Measurements from ENCODE around the gene NME2.
A peak's percentile ranks its signal among the peaks of the same experiment; 100 is the strongest.
"Not testable (repeated sequence)": the region's sequence is repeated elsewhere in the genome, so short reads cannot be mapped to it uniquely, and the experiment has no call there.

NME2 gene

DNA sequence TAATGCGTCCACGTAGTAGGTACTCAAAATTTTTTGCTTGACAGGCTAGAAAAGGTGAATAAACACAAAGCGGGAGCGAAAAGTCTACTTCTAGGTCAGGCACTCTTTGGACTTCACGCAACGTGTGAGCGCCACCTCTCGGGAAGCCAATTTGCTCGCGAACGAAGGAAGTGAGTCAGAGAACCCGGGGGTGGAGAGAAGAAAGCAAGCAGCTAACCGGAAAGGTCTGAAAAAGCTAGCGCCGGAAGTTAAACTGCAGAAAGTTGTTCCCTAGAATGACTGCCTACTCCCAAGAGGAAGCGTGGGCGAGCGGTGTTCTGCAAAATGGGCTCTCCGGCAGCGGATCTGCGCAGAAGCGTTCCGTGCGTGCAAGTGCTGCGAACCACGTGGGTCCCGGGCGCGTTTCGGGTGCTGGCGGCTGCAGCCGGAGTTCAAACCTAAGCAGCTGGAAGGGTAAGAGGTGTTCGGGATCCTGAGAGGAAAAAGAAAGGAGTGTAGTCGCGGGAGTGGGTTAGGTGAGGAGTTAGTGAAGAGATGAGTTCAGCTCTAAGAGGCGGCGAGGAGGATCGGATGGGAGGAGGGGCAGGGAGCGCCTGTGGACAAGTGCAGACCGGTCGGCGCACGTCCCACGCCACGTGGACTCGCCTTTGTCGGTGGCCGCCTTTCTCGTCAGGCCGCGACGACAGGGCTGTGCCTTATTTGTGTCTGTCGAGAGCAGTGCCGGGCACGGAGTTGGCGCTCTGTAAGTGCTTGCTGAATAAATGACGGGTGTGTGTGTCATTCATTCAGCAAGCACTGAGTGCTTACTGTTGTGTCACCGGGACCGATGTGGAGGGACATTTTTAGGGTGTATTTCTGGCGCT lies 12.8 kb upstream of the NME2 start, which contains the start of gene NME1:
NME1 (plus strand) TSS at position 350 of the 863 bp plus-strand sequence. CDS start 2,096 bp downstream, outside the sequence.
- DNase-seq: peak; percentile 94

- no peak for DNase-seq
These were observed 12.0 kb upstream of the NME2 start for GRCh38 chr17:51154176-51154575.

GRCh38 chr17:51155416-51155815 lies 10.8 kb upstream of the NME2 start:
- no peak for DNase-seq

DNA sequence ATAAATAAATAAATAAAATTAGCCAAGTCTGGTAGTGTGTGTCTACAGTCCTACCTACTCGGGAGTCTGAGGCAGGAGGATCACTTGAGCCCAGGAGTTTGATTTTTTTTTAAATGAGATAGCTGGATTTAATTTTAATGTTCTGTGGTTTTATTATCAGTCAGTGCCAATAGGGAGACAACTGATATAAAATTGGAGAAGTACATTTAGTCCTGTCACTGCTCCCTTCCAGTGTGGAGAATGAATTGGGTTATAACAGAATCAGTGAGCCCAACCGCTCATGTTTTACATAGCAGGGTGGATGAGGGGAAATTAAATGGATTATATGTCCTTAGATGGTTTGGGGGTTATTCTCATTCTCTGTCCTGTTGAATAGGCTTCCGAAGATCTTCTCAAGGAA lies 6.6 kb upstream of the NME2 start:
- no peak for DNase-seq

GRCh38 chr17:51161541-51161940 lies 4.7 kb upstream of the NME2 start:
- no peak for DNase-seq

DNA sequence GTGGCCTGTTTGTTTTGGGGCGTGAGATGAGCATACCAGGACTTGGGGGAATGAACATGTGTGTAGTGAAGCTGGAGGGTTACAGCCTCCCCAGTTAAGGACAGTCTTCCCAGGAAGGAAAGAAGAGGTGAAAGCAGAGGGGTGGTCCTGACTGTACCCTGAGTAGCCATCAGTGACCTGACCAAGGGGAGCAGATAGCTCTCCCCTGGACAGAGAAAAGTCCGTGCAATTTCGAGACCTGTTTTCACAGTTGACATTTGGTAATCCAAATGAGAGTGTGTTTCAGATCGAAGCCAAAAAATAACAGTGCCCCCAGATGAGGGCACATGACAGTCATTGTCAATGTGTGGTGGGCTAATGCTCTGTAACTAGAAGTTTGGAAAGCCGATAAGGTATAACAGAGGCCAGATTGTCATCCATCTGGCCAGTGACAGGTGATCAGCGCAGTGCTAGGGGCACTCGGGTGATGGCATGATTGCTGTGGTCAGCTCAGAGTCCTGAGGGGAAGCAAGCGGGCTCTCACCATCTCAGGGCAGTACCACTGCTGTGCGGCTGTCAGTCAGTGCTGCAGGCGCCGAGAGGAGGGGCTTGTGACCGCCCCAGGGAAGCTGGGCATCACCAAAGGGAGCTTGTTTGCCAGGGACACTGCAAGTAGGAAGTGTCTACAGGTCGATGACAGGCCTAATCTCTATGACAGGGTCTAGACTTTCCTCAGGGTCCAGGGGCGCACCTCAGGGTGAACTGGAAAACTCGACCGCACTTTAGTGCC lies 1.1 kb upstream of the NME2 start:
- no peak for DNase-seq

- peak; percentile 13 for DNase-seq
These were observed 472 bp upstream of the NME2 start for GRCh38 chr17:51165680-51166197.

- peak; percentile 74 for DNase-seq
These were observed 1.0 kb downstream of the NME2 start for GRCh38 chr17:51166987-51167931.

DNA sequence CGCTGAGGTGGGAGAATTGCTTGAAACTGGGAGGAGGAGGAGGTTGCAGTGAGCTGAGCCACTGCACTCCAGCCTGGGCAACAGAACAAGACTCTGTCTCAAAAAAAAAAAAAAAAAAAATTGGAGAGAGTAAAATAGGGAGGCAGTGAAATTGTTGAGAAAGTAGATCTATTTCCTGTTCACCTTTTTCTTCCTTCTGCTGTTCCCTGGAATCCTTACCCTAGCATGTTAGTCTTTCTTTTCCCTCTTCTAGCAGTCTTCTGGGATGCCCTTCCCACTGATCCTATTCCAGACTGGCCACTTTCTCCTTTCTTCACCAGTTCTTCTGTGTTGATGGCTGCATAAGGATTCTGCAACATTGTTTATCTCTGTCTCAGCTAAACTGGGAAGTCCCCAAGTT lies 3.1 kb downstream of the NME2 start:
- no peak for DNase-seq

DNA sequence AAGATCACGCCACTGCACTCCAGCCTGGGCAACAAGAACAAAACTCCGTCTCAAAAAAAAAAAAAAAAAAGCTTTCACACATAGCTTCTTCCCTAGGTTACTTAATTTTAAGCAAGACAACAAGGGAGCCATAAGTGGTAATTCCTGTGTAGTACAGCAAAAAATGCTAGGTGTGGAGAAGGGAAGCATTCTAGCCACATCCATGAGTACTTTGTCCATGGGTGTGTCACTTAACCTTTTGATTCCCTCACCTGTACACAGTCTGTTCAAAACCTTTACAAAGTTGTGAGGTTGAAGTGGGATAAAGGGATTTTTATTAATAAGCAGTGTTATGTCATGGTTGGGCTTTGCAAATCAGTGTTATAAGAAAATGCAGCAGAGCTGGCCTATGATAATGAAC lies 4.5 kb downstream of the NME2 start:
- no peak for DNase-seq

- DNase-seq: not testable (repeated sequence)
These were observed 5.8 kb downstream of the NME2 start for GRCh38 chr17:51172030-51172429.

- no peak for DNase-seq
These were observed 14.3 kb downstream of the NME2 start for GRCh38 chr17:51180486-51180885.

- DNase-seq: no peak
These were observed 17.9 kb downstream of the NME2 start for GRCh38 chr17:51184124-51184523.

DNA sequence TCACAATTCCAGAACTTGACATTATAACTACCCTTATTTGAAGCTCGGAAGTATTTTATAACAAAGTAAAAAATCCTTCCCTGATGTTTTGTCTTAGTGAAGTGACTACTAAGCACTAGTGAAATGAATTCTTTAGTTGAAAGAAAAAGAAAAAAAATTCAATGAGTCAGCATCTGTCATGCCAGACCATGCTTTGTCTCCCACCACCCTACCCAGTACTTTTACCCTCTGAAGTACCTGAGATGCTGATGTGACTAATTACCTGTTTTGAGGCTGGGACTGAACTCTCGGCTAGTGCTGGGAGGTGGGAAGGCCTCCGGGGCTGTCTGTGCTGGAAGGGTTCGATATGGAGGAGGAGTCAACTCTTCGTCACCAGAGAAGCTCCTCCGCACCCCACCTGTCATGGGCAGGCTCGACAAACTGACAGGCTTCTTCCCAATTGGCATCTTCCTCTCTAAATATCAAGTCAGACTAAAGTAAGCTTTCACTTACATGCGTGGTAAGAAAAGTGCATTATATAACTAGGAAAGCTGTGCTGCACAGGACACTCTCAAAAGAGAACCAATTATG lies 19.6 kb downstream of the NME2 start:
- DNase-seq: no peak

DNA sequence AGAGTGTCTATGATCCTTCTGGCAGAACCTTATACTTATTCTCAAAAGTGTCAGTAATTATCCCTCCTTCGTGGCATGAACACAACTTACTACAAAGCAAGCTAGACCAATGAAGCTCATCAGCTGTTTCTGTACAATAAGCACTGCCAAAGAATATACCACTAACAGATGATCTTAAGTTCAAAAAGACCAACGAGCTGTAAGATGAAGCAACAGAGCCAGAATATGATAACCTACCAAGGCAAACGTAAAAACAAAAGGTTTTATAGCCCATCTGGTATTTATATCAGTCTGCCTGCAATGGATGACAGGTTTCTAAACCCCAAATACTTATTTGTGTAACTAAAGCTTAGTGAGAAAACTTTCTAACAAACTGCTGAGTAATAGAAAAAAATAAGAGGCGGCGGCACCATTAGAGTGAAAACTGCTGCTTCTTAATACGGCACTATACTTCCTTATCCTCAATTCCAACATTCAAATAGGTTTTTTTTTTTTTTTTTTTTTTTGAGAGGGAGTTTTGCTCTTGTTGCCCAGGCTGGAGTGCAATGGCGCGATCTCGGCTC lies 22.1 kb downstream of the NME2 start:
- DNase-seq: no peak

DNA sequence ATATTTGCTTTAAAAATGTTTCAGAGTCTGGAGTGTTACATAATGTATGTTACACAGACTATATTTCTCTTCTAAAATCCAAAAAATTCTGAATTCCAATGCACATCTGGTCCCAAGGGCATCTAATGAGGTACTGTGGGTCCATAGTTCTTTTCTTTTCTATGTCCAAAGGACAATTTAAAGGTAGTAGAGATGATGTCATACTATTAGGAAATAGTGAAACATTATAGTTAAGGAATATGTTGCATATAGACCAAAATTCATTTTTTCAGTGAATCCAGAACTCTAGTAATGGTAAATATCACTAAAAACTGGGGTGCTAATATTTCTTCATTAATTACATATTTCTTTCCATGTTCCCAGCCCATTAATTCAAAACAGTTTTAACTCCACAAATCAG lies 23.0 kb downstream of the NME2 start:
- no peak for DNase-seq

GRCh38 chr17:51189628-51190027 lies 23.4 kb downstream of the NME2 start:
- no peak for DNase-seq

- DNase-seq: no peak
These were observed 25.7 kb downstream of the NME2 start for GRCh38 chr17:51191895-51192294.

GRCh38 chr17:51197754-51198153 lies 31.5 kb downstream of the NME2 start:
- no peak for DNase-seq

DNA sequence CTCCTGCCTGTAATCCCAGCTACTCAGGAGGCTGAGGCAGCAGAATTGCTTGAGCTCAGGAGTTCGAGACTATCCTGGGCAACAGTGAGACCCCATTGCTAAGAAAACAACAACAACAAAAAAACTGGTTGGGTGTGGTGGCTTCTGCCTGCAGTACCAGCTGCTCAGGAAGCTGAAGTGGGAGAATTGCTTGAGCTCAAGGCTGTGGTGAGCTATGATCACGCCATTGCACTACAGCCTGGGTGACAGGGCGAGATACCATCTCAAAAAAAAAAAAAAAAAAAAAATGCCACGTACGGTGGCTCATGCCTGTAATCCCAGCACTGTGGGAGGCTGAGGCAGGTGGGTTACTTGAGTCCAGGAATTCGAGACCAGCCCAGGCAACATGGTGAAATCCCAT lies 34.1 kb downstream of the NME2 start:
- no peak for DNase-seq

DNA sequence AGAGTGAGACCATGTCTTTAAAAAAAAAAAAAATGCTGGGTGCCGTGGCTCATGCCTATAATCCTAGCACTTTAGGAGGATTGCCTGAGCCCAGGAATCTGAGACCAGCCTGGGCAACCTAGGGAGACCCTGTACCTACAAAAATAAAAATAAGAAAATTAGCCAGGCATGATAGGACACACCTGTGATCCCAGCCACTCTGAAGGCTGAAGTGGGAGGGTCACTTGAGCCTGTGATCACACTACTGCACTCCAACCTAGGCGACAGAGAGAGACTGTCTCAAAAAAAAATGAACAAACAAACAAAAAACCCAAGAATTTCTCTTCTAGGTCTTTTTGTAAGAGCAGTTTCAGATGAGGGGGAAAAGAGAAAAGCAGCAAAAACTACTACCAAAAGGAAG lies 34.6 kb downstream of the NME2 start:
- DNase-seq: no peak

GRCh38 chr17:51203838-51204237 lies 37.6 kb downstream of the NME2 start:
- DNase-seq: no peak
